Stimulated activated CD4-positive, alpha-beta T cell treated with anti-CD3 and anti-CD28 coated beads, Interleukin-4, amount 100 ng/mL, for 24 hours (primary cell): Measurements from ENCODE around the gene RAD51B.
A peak's percentile ranks its signal among the peaks of the same experiment; 100 is the strongest.
"Not testable (repeated sequence)": the region's sequence is repeated elsewhere in the genome, so short reads cannot be mapped to it uniquely, and the experiment has no call there.

Experiments
- DNase-seq: peaks from one replicate; pipeline ENCODE4 v3.0.0-alpha.2; 2020

Gene RAD51B

GRCh38 chr14:68655021-68655831 is 835.6 kb downstream of the RAD51B start:
- DNase-seq = no peak

DNA sequence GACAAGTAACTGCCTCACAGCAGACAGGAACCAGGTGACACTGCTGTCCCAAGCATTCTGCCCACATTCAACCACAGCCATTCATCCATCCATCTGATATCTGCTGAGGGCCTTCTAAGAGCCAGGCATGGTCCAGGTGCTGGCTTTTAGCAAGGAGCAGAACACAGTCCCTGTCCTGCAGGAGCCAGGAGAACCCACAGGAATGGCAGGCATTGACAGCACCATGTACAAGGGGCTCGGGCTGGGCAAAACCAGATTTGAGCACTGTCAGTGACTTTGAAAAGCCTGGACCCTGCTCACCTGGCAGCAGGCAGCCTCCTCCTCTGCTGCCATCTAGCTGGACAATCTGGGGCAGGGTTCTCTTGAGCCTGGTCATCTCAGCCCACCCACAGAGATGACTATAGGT is 836.3 kb downstream of the RAD51B start:
- no peak for DNase-seq

GRCh38 chr14:68656452-68656851 is 836.9 kb downstream of the RAD51B start:
- no peak for DNase-seq

- DNase-seq = no peak
Observed at GRCh38 chr14:68657300-68658028, 837.9 kb downstream of the RAD51B start.

GRCh38 chr14:68658029-68658509 is 838.5 kb downstream of the RAD51B start:
- DNase-seq = no peak

- DNase-seq = no peak
Observed at GRCh38 chr14:68658943-68659931, 839.7 kb downstream of the RAD51B start.

DNA sequence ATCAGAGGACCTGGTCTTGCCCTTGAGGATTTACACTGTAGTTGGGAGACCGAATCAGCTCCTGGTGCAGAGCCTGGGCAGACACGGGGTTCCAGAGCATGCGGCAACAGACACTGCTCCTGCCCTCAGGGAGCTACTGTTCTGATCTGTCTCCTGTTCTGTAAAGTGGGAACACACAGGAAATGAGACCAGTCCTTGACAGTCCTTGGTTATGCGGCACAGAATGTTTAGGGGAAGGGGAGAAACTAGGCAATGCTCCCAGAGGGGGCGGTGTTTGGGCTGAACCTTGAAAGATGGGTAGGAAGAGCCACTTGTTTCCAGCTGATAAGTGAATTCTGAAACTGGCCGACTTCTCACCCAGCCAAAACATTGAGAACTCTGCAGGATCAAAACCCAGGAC is 840.9 kb downstream of the RAD51B start:
- DNase-seq = no peak

DNA sequence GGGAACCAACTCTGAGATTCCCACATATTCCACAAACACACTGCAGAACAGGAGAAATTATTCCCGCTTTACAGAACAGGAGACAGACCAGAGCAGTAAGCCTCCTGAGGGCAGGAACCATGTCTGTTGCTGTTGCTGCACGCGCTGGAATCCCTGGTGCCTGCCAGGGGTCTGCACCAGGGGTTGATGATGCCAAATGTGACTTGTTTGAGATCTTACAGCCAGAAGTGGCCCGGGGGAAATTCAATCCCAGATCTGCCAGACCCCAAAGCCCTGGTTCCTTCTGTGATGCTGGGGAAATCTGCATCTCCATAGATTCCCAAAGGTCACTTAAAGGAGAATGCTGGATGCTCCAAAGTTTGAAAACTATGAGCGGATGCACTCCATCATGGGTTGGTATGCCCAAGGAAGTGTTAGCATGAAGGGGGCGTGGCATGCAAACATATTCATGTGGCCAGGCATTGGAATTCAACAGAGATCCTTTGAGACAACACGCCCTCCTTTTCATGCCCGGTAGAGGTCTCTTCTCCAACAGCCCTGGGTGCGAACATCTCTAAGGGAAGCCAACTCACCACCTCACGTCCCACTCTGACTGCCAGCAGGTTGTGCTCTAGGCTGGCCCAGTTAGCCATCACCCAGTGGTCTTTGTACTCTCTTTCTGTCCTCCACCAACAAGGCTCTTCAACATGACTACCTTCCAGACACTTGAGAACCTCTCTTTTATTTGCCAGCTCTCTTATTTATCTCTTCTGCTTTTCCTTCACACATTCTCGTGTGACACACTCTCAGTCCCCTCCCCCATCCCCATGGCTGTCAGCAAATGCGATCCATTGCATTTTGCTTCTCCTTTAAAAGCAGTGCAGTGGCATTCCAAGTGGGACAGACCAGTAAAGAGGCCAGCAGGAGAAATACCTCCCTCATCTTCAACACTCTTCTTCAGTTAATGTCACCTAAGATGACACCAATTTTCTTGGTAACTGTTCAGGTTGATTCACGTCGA is 841.9 kb downstream of the RAD51B start:
- no peak for DNase-seq

DNA sequence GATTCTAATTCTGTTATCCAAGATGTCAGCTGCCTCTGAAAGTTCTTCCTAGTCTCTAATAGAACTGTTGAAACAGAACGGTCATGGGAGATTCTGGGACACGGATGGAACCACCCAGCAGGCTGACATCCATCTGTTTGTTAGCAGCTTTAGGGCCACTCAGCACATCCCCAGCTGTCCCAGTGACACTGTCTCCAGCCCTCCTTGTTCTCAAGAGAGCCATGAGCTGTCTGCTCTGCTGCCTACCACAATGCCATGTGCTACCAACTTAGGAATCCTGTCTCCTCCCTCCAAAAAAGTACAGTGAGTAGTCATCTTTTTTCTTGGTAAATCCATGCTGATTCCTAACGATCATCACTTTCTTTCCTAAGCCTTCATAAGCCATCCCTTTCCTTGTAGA is 842.8 kb downstream of the RAD51B start:
- no peak for DNase-seq

GRCh38 chr14:68662826-68663225 is 843.2 kb downstream of the RAD51B start:
- not testable (repeated sequence) for DNase-seq

- DNase-seq = peak; percentile 75
Observed at GRCh38 chr14:68663385-68664076, 844.0 kb downstream of the RAD51B start.

GRCh38 chr14:68664225-68664681 is 844.7 kb downstream of the RAD51B start:
- DNase-seq = peak; percentile 50

- DNase-seq = no peak
Observed at GRCh38 chr14:68665131-68665530, 845.6 kb downstream of the RAD51B start.

GRCh38 chr14:68665792-68666204 is 846.2 kb downstream of the RAD51B start:
- DNase-seq = no peak

DNA sequence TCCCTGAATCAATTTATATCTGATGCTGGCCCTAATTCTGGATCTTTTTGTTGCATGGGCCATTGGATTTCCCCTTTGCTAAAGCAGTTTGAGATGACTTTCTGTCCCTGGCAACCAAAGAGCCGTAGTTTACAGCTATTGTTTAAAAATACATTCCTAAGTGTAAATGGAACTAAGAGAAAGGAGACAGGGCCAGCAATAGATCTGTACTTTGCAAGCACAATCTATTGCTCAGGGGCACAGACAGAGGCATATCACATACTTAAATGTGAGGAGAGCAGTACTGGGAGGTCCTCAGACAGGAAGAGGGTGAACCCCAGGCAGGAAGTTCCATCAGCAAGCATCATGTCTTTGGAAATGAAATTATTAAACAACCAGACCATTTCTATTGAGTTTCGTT is 846.7 kb downstream of the RAD51B start:
- DNase-seq = no peak

DNA sequence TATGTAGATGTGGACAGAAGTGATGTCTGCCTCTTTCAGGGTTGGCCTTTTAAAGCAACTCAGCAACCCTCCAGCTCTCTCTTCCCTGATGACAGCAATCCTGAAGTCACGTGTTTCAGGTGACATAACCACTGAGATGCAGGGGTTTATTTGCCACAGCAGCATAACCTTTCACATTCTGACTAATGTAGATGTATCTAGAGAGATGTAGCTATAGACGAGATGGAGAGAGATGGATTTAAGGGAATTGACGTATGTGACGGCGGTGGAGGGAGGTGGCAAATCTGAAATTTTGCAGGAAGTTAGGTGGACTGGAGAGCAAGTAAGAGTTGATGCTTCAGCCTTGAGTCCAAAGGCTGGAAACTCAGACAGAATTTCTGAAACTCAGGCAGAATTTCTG is 847.3 kb downstream of the RAD51B start:
- no peak for DNase-seq

DNA sequence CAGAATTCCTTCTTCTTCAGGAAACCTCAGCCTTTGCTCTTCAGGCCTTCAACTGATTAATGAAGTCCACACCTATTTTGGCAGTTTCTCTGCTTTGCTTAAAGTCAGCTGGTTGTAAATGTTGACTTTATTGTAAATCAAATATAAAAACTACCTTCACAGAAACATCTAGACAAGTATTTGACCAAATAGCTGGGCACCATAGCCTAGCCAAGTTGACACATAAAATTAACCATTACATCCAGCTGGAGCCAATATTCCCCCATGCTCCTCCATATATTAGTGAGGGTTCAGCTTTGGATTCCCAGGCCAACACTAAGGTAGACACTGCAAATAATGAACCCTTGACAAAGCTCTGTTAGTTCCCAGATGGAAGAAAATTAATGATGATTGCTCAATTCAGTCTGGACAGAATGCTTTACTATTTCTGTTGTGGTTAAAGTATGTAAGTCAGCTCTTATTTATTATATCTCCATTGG is 847.8 kb downstream of the RAD51B start:
- DNase-seq = no peak

DNA sequence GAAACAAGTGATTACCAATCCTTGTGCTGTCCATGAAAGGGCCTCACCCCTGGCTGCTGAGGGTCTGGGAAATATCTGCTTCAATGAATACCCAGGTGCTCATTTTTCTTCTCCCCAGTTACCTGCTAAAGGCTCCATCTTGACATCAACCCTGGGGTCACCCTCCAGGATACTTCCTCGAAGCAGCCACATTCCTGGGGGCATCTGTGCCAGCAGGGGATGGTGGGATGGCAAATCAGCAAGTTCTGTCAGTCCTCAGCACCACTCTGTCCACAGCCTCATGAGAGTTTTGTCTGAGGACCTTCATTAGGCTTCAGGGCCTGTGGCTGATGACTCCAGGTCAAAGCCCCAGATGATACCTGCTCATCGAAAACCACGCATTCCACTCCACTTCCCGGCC is 848.4 kb downstream of the RAD51B start:
- no peak for DNase-seq

GRCh38 chr14:68668531-68668930 is 849.0 kb downstream of the RAD51B start:
- DNase-seq = no peak

GRCh38 chr14:68669111-68669511 is 849.5 kb downstream of the RAD51B start:
- DNase-seq = no peak
